ENCODE measurements around the gene ALG2.

DNA sequence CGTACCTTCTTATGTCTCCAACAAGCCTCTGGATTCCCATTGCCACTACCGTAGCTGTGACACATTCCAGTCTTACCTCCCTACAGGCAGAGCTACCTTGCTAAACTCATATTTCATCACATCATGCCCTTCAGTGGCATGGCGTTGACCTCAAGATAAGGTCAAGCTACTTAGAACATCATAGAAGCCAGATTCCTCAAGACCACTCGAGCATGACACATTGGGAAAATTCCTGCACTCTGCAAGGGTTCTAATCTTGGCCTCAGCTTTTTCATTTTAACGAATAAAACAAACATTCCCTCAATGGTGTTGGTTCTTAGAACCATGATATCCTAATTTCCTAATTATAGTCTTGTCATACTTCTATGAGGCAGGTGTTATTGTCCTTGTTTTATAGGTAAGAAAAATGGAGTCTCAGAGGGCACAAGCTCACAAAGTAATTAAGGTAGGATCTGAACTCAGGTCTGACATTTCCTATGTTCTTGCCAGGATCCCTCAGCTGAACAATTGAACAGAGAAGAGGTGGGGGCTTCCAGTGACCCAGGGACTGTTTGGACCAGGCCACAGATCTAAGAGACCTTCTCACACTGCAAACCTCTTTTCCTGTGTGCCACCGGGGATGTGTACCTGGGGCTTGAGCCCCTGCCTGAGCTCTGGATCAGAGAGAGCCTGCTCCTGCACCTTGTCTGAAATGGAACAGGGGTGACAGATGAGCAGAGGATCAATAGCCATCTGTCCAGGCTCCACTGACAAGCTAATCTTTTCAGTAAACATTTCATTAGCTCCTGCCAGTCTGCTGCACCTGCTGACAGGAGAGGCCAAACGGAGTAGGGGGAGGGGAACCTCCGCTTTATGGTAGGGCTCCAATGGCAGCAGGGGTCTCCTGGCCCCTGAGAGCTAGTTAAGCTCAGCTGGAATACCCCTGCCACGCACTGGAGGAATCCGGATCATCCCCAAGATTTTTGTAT is 49.3 kb downstream of the ALG2 start:
- TF ChIP-seq EZH2 (IDR thresholded peaks at IDR 0.05) (no peak), POLR2AphosphoS5 (IDR thresholded peaks at IDR 0.05; ENCODE audit: borderline replicate concordance, low read depth, low read length) (no peak), FOXP2 (optimal IDR thresholded peaks at IDR 0.05; ENCODE audit: control extremely low read depth, extremely low read length, insufficient read depth) (no peak)
